Measurements from ENCODE around the gene ZDHHC8. TPM values are rescaled to one million over a fixed set of nuclear protein-coding genes. Genes with fewer than 3 reads are reported as not detected.

Gene ZDHHC8
- total RNA-seq, 4 donors from 2014 or later, result 26.0 to 64.2 (median 34.9) TPM

- peaks cover 100% of the 10 kb centered on the region for H3K36me3 ChIP-seq
- H3K9me3 ChIP-seq, result peaks cover 4% of the 10 kb centered on the region
- WGBS, result 94% methylated on average over 11 of the region's 11 CpGs
- H3K27ac ChIP-seq, result no peak overlapping the region
- H3K27me3 ChIP-seq, result no peaks in the 10 kb centered on the region
- no peak for DNase-seq (ENCODE audit: low spot score in 2 of 2)
- H3K4me1 ChIP-seq, result no peaks in the 10 kb centered on the region
- H3K4me3 ChIP-seq, result no peak overlapping the region
- TF ChIP-seq POLR2A (IDR thresholded peaks at IDR 0.05) (no peak), EP300 (IDR thresholded peaks at IDR 0.05) (no peak), CTCF (IDR thresholded peaks at IDR 0.05) (no peak), POLR2AphosphoS5 (IDR thresholded peaks at IDR 0.05) (no peak)
Measured at GRCh38 chr22:20092477-20092854, 39.1 kb upstream of the ZDHHC8 start.

DNA sequence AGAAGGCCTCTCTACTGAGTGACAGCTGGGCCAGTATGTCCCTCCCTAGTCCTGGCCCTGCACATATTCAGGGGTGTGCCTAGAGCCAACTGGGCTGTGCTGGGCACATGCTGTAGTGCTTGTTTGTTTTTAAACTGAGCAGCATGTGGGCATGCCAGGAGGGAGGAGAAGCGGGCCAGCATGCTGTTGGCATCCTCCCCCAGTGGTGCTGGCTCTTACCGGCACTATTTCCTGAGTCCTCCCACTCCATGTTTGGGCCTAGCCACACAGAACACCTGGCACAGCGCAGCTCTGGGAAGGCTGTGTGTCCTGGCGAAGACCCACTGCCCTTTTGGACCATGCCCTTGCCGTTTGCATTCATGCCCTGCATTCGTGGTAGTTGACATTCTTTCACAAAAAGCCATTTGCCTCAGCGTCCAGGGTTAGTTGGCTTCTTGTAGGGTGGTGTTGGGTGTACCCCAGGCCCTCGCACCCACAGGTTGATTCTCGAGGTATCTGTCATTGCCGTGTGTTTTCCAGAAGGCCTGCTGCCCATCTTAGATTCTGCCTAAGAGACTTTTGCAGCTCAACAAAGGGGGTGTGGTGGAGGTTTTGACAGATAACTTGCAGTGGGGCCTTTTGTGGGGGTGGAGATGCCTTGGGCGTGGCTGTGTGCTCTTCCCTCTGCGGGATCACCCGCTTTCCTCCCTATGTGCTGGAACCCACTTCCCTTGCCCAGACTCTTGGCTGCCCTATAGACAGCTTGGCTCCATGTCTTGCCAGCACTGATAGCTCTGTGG lies 38.0 kb upstream of the ZDHHC8 start:
- H3K36me3 ChIP-seq, result peaks cover 98% of the 10 kb centered on the region
- TF ChIP-seq CTCF (IDR thresholded peaks at IDR 0.05) (no peak), POLR2A (IDR thresholded peaks at IDR 0.05) (no peak), EP300 (IDR thresholded peaks at IDR 0.05) (no peak), POLR2AphosphoS5 (IDR thresholded peaks at IDR 0.05) (no peak)
- no peak for DNase-seq (ENCODE audit: low spot score in 2 of 2)
- no peaks in the 10 kb centered on the region for H3K27me3 ChIP-seq
- no peak overlapping the region for H3K27ac ChIP-seq
- WGBS, result 81% methylated on average over 13 of the region's 13 CpGs
- H3K9me3 ChIP-seq, result peaks cover 4% of the 10 kb centered on the region
- no peaks in the 10 kb centered on the region for H3K4me1 ChIP-seq
- H3K4me3 ChIP-seq, result no peak overlapping the region

DNA sequence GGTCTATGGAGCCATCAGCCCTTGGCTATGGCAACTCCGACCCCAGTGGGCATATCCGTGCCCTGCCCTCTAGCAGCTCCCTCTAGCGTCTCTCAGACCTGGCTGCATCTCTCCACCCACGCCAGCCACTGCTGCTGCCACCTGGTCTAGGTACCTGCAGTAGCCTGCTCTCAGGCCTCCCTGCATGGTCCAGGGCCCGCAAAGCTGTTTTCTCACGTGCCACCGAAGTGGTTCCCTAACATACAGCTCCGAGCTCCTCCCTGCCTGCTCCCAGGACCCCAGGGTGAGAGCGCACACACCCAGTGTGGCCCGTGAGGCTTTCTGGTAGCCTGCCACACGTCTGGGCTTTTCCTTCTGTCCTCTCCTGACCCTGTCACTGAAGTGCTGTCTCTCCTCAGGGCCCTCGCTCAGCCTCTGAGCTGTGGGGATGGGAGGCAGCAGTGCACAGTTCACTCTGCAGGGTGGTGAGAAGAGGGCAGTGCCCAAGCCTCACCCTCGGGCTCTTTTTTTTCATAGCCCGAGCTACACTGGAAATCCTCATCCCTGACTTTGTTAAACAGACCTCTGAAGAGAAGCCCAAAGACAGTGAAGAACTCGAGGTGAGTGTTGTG lies 37.3 kb upstream of the ZDHHC8 start:
- WGBS, result 95% methylated on average over 15 of the region's 15 CpGs
- Histone ChIP-seq H3K4me3 (no peak overlapping the region), H3K27ac (no peak overlapping the region), H3K9me3 (peaks cover 4% of the 10 kb centered on the region), H3K4me1 (no peaks in the 10 kb centered on the region), H3K36me3 (peaks cover 98% of the 10 kb centered on the region), H3K27me3 (no peaks in the 10 kb centered on the region)
- TF ChIP-seq CTCF (IDR thresholded peaks at IDR 0.05) (no peak), POLR2AphosphoS5 (IDR thresholded peaks at IDR 0.05) (no peak), POLR2A (IDR thresholded peaks at IDR 0.05) (no peak), EP300 (IDR thresholded peaks at IDR 0.05) (no peak)
- DNase-seq (ENCODE audit: low spot score in 2 of 2), result no peak

DNA sequence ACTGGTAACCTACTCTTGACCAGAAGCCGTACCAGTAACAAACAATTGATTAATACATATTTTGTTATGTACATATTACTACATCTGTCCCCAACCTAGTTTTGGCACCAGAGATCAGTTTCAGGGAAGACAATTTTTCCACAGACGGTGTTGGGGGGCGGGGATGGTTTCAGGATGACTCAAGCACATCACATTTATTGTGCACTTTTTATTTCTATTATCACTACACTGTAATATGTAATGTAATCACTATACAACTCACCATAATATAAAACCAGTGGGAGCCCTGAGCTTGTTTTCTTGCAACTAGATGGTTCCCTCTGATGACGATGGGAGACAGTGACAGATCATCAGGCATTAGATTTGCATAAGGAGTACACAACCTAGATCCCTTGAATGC lies 36.1 kb upstream of the ZDHHC8 start:
- Histone ChIP-seq H3K9me3 (peaks cover 4% of the 10 kb centered on the region), H3K27me3 (no peaks in the 10 kb centered on the region), H3K4me3 (no peak overlapping the region), H3K4me1 (peaks cover 3% of the 10 kb centered on the region), H3K36me3 (peaks cover 98% of the 10 kb centered on the region), H3K27ac (no peak overlapping the region)
- TF ChIP-seq POLR2AphosphoS5 (IDR thresholded peaks at IDR 0.05), result no peak
- no peak for TF ChIP-seq POLR2A (IDR thresholded peaks at IDR 0.05)
- TF ChIP-seq CTCF (IDR thresholded peaks at IDR 0.05), result no peak
- TF ChIP-seq EP300 (IDR thresholded peaks at IDR 0.05), result no peak
- WGBS, result 92% methylated on average over 4 of the region's 4 CpGs
- DNase-seq (ENCODE audit: low spot score in 2 of 2), result no peak

GRCh38 chr22:20096574-20097420 lies 34.8 kb upstream of the ZDHHC8 start:
- peaks cover 91% of the 10 kb centered on the region for H3K36me3 ChIP-seq
- H3K27ac ChIP-seq, result no peak overlapping the region
- H3K9me3 ChIP-seq, result peaks cover 4% of the 10 kb centered on the region
- peaks cover 3% of the 10 kb centered on the region for H3K4me1 ChIP-seq
- H3K4me3 ChIP-seq, result no peak overlapping the region
- DNase-seq (ENCODE audit: low spot score in 2 of 2), result no peak
- TF ChIP-seq POLR2A (IDR thresholded peaks at IDR 0.05) (no peak), CTCF (IDR thresholded peaks at IDR 0.05) (no peak), EP300 (IDR thresholded peaks at IDR 0.05) (no peak), POLR2AphosphoS5 (IDR thresholded peaks at IDR 0.05) (no peak)
- WGBS, result 98% methylated on average over 2 of the region's 2 CpGs
- no peaks in the 10 kb centered on the region for H3K27me3 ChIP-seq
